NB4 (cell line): ENCODE measurements around the gene CCP110.

ENCODE experiments used
- MAX ChIP-seq: IDR thresholded peaks from 2 replicates; pipeline ENCODE4 v1.6.1; 2011; ENCODE audit warnings: low read depth, low read length
- MYC ChIP-seq: IDR thresholded peaks from 2 replicates; pipeline ENCODE4 v1.6.1; 2011; ENCODE audit warnings: low read depth, low read length
- POLR2A ChIP-seq: IDR thresholded peaks from 2 replicates; pipeline ENCODE4 v1.6.1; 2011; ENCODE audit warnings: mild to moderate bottlenecking; ENCODE audit not compliant: insufficient read length; ENCODE audit errors: extremely low read depth
- TF ChIP-seq, protein P1 (sequence below): IDR thresholded peaks from one replicate; pipeline ENCODE4 v1.5.1; 2012; ENCODE audit warnings: low read depth, low read length

DNA sequence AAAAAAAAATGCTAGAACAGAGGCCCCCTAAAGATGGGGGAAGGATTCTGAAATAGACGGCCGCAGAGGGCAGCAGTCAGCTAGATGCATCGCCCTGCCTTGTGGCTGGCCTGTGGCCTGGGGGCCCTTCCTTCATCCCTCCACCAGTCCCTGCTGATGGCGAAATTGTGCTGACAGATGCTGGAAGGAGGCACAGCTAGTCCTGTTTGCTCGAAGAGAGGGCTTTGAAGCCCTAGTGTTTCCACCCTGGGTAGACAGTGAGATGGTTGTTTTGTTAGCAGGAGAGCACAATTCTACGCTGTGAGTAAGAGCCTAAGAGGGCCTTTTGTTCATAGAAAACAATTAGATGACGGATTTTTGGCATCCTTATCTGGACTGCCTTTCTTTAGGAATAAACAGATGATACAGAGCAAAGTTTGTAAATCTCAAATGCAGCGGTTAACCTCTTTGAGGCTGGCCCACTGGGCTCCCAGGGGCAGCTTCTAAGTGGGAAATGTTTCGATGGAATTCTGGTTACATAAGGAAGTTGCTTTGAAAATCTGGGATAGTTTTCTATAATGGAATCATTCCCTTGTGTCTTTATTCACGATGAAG lies 54.7 kb downstream of the CCP110 start:
- TF ChIP-seq, protein P1, sequence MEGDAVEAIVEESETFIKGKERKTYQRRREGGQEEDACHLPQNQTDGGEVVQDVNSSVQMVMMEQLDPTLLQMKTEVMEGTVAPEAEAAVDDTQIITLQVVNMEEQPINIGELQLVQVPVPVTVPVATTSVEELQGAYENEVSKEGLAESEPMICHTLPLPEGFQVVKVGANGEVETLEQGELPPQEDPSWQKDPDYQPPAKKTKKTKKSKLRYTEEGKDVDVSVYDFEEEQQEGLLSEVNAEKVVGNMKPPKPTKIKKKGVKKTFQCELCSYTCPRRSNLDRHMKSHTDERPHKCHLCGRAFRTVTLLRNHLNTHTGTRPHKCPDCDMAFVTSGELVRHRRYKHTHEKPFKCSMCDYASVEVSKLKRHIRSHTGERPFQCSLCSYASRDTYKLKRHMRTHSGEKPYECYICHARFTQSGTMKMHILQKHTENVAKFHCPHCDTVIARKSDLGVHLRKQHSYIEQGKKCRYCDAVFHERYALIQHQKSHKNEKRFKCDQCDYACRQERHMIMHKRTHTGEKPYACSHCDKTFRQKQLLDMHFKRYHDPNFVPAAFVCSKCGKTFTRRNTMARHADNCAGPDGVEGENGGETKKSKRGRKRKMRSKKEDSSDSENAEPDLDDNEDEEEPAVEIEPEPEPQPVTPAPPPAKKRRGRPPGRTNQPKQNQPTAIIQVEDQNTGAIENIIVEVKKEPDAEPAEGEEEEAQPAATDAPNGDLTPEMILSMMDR = no peak
- TF ChIP-seq POLR2A = no peak
- TF ChIP-seq MAX = no peak
- TF ChIP-seq MYC = no peak
